ENCODE results near the gene LMAN1.

Gene LMAN1

GRCh38 chr18:59376351-59376935 is 17.4 kb upstream of the LMAN1 start:
- TF ChIP-seq Cebpa-rat (IDR thresholded peaks at IDR 0.05) = no peak
- H3K36me3 ChIP-seq = no peaks in the 10 kb centered on the region
- no peaks in the 10 kb centered on the region for H3K27me3 ChIP-seq
- H3K4me1 ChIP-seq = peaks cover 9 to 24% (median 20%) of the 10 kb centered on the region in 10 experiments; a peak in 18 of 20 replicates
- H3K4me3 ChIP-seq = no peak overlapping the region; a peak in 1 of 20 replicates
- no peaks in the 10 kb centered on the region; a peak in 2 of 22 replicates for H3K9me3 ChIP-seq (replicated peaks in 1 of 11)
- 0 out of 22 replicates have a peak overlapping the region, but pooled peaks of 1 of the 11 experiments have one; percentile 14 for H3K27ac ChIP-seq
- no peak overlapping the region for H3K9ac ChIP-seq
- peak overlapping the region; percentile 20 to 87 (median 66); a peak in 20 of 22 replicates for H3K4me2 ChIP-seq
- no peaks in the 10 kb centered on the region for H4K20me1 ChIP-seq

- H3K36me3 ChIP-seq = no peaks in the 10 kb centered on the region
- no peak for TF ChIP-seq Cebpa-rat (IDR thresholded peaks at IDR 0.05)
- no peak overlapping the region for H3K27ac ChIP-seq
- no peaks in the 10 kb centered on the region for H4K20me1 ChIP-seq
- no peak overlapping the region for H3K4me3 ChIP-seq
- peaks cover 0 to 12% (median 0%) of the 10 kb centered on the region in 11 experiments; a peak in 7 of 22 replicates for H3K9me3 ChIP-seq (replicated peaks in 1 of 11)
- H3K4me2 ChIP-seq = peak overlapping the region in 1 of 11 experiments; percentile 8; a peak in 2 of 22 replicates
- H3K27me3 ChIP-seq = no peaks in the 10 kb centered on the region
- H3K9ac ChIP-seq = no peak overlapping the region
- H3K4me1 ChIP-seq = peaks cover 9 to 24% (median 20%) of the 10 kb centered on the region in 10 experiments; a peak in 18 of 20 replicates
Observed at GRCh38 chr18:59374128-59374527, 15.1 kb upstream of the LMAN1 start.

GRCh38 chr18:59372975-59373374 is 13.9 kb upstream of the LMAN1 start:
- peaks cover 0 to 12% (median 0%) of the 10 kb centered on the region in 11 experiments; a peak in 7 of 22 replicates for H3K9me3 ChIP-seq (replicated peaks in 1 of 11)
- no peak for TF ChIP-seq Cebpa-rat (IDR thresholded peaks at IDR 0.05)
- no peak overlapping the region for H3K4me2 ChIP-seq
- H4K20me1 ChIP-seq = no peaks in the 10 kb centered on the region
- H3K4me1 ChIP-seq = peaks cover 9 to 24% (median 20%) of the 10 kb centered on the region in 10 experiments; a peak in 18 of 20 replicates
- no peak overlapping the region for H3K27ac ChIP-seq
- H3K4me3 ChIP-seq = no peak overlapping the region
- no peaks in the 10 kb centered on the region for H3K27me3 ChIP-seq
- H3K9ac ChIP-seq = no peak overlapping the region
- no peaks in the 10 kb centered on the region for H3K36me3 ChIP-seq

- no peak for TF ChIP-seq Cebpa-rat (IDR thresholded peaks at IDR 0.05)
- H3K4me2 ChIP-seq = peak overlapping the region in 7 of 11 experiments; percentile 60 to 89 (median 87); a peak in 7 of 22 replicates
Observed at GRCh38 chr18:59360381-59360780, 1.3 kb upstream of the LMAN1 start.

GRCh38 chr18:59359576-59359952 is 499 bp upstream of the LMAN1 start:
- peak overlapping the region; percentile 60 to 89 (median 82) for H3K4me2 ChIP-seq
- H3K9me3 ChIP-seq (replicated peaks in 1 of 11) = no peaks in the 10 kb centered on the region
- H3K9ac ChIP-seq = peak overlapping the region; percentile 60 to 94 (median 92); a peak in 20 of 22 replicates
- peaks cover 9 to 28% (median 17%) of the 10 kb centered on the region in 11 experiments; a peak in 21 of 22 replicates for H3K36me3 ChIP-seq
- TF ChIP-seq Cebpa-rat (IDR thresholded peaks at IDR 0.05) = no peak
- no peaks in the 10 kb centered on the region; a peak in 1 of 22 replicates for H3K27me3 ChIP-seq
- H4K20me1 ChIP-seq = peaks cover 0 to 35% (median 16%) of the 10 kb centered on the region in 11 experiments; a peak in 12 of 22 replicates
- H3K4me3 ChIP-seq = peak overlapping the region; percentile 85 to 99 (median 93)
- H3K27ac ChIP-seq = peak overlapping the region in 4 of 11 experiments; percentile 86 to 90 (median 88); a peak in 4 of 22 replicates
- H3K4me1 ChIP-seq = peaks cover 16 to 27% (median 22%) of the 10 kb centered on the region in 10 experiments; a peak in 19 of 20 replicates

More at GRCh38 chr18:59360381-59360780, 1.3 kb upstream of the LMAN1 start:
- Histone ChIP-seq H3K9ac (no peak overlapping the region), H3K4me1 (peaks cover 16 to 27% (median 22%) of the 10 kb centered on the region in 10 experiments; a peak in 19 of 20 replicates), H3K36me3 (peaks cover 1 to 19% (median 9%) of the 10 kb centered on the region in 11 experiments; a peak in 21 of 22 replicates), H4K20me1 (peaks cover 0 to 29% (median 16%) of the 10 kb centered on the region in 11 experiments; a peak in 12 of 22 replicates), H3K27me3 (no peaks in the 10 kb centered on the region; a peak in 1 of 22 replicates), H3K27ac (no peak overlapping the region), H3K4me3 (no peak overlapping the region), H3K9me3 (replicated peaks in 1 of 11) (no peaks in the 10 kb centered on the region)

GRCh38 chr18:59358414-59358711 is 702 bp downstream of the LMAN1 start:
- H3K9ac ChIP-seq = peak overlapping the region; percentile 86 to 94 (median 92)
- no peak for TF ChIP-seq Cebpa-rat (IDR thresholded peaks at IDR 0.05)
- no peaks in the 10 kb centered on the region for H3K9me3 ChIP-seq (replicated peaks in 1 of 11)
- peaks cover 0 to 35% (median 16%) of the 10 kb centered on the region in 11 experiments; a peak in 12 of 22 replicates for H4K20me1 ChIP-seq
- peak overlapping the region; percentile 58 to 95 (median 80) for H3K4me2 ChIP-seq
- no peaks in the 10 kb centered on the region; a peak in 1 of 22 replicates for H3K27me3 ChIP-seq
- H3K4me1 ChIP-seq = peaks cover 16 to 27% (median 22%) of the 10 kb centered on the region in 10 experiments; a peak in 19 of 20 replicates
- peak overlapping the region; percentile 85 to 99 (median 93) for H3K4me3 ChIP-seq
- peak overlapping the region; percentile 61 to 90 (median 88); a peak in 21 of 22 replicates for H3K27ac ChIP-seq
- peaks cover 21 to 40% (median 29%) of the 10 kb centered on the region in 11 experiments; a peak in 21 of 22 replicates for H3K36me3 ChIP-seq

GRCh38 chr18:59357928-59358327 is 1.1 kb downstream of the LMAN1 start:
- H4K20me1 ChIP-seq = peaks cover 0 to 35% (median 16%) of the 10 kb centered on the region in 11 experiments; a peak in 12 of 22 replicates
- H3K9me3 ChIP-seq (replicated peaks in 1 of 11) = no peaks in the 10 kb centered on the region

GRCh38 chr18:59354731-59355130 is 4.3 kb downstream of the LMAN1 start:
- H3K4me3 ChIP-seq = no peak overlapping the region
- H3K9me3 ChIP-seq (replicated peaks in 1 of 11) = no peaks in the 10 kb centered on the region
- TF ChIP-seq Cebpa-rat (IDR thresholded peaks at IDR 0.05) = no peak
- H3K36me3 ChIP-seq = peaks cover 56 to 76% (median 65%) of the 10 kb centered on the region in 11 experiments
- H3K9ac ChIP-seq = no peak overlapping the region
- H3K27ac ChIP-seq = no peak overlapping the region
- H3K27me3 ChIP-seq = no peaks in the 10 kb centered on the region
- no peak overlapping the region for H3K4me2 ChIP-seq
- peaks cover 3 to 35% (median 16%) of the 10 kb centered on the region in 11 experiments; a peak in 14 of 22 replicates for H4K20me1 ChIP-seq
- H3K4me1 ChIP-seq = peaks cover 16 to 30% (median 21%) of the 10 kb centered on the region in 10 experiments

More at GRCh38 chr18:59357928-59358327, 1.1 kb downstream of the LMAN1 start:
- Histone ChIP-seq H3K9ac (peak overlapping the region; percentile 86 to 94 (median 92); a peak in 19 of 22 replicates), H3K27me3 (no peaks in the 10 kb centered on the region; a peak in 1 of 22 replicates), H3K4me3 (peak overlapping the region; percentile 85 to 99 (median 93)), H3K4me1 (peaks cover 16 to 27% (median 22%) of the 10 kb centered on the region in 10 experiments; a peak in 19 of 20 replicates), H3K4me2 (peak overlapping the region; percentile 58 to 95 (median 80)), H3K27ac (peak overlapping the region in 9 of 11 experiments; percentile 74 to 90 (median 88); a peak in 14 of 22 replicates), H3K36me3 (peaks cover 26 to 44% (median 33%) of the 10 kb centered on the region in 11 experiments)
- no peak for TF ChIP-seq Cebpa-rat (IDR thresholded peaks at IDR 0.05)
